Endothelial cell of umbilical vein (primary cell): ENCODE measurements around the gene KDM7A.

Experiments used
- POLR2AphosphoS5 ChIP-seq: IDR thresholded peaks from 2 replicates; pipeline ENCODE4 v1.6.1; 2012; ENCODE audit warnings: low read depth, mild to moderate bottlenecking, control low read depth, low read length, moderate library complexity; ENCODE audit not compliant: insufficient read depth
- TF ChIP-seq, protein P1 (sequence below): IDR thresholded peaks from 2 replicates; pipeline ENCODE4 v1.6.1; 2011; ENCODE audit not compliant: insufficient read depth, insufficient read length
- TF ChIP-seq, protein P2 (sequence below), 2 donors: IDR thresholded peaks; 1 replicate in 1 of 2; 2 replicates in 1 of 2; pipeline ENCODE4 v1.5.1; 2011; ENCODE audit warnings: low read length in 2 of 2, mild to moderate bottlenecking in 2 of 2, moderate library complexity in 2 of 2, control low read depth in 1 of 2, inconsistent platforms in 1 of 2, low read depth in 1 of 2; ENCODE audit not compliant: insufficient read depth in 1 of 2; ENCODE audit errors: extremely low read depth in 1 of 2

DNA sequence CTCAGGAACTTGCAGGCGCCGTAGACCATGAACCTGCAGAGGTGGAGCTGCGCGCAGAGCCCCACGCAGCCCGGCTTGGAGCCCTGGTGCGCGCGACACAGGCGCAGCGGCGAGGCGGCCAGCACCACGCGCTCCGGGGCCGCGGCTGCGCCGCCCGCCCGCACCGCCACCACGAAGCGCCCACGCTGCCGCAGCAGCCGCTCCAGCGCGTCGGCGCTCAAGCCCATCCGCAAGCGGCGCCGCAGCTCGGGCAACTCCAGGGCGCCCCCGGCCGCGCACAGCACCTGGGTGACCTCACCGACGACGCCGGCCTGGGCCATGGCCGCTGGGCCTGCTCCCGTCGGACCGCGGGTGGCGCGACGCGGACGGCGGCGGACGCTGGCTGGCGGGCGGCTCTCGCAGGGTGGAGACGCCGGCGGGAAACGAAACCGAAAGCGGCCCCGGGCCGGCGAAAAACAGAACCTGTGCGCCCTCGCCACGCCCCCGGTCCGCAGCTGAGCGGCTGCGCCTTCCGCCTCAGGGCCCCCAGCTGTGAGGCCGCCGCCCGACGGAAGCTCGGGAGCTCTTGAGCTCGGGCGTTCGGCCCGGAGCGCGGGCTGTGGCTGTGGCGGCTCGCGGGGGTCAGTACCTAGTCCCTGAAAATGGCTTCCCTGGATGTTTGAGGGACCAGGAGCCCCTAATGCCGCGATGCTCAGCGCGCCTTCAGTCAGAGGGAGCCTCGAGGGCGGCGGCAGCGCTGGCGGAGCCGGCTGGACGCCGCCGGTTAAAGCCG lies 114.1 kb downstream of the KDM7A start, which contains the start of gene PARP12:
- TF ChIP-seq, protein P1, sequence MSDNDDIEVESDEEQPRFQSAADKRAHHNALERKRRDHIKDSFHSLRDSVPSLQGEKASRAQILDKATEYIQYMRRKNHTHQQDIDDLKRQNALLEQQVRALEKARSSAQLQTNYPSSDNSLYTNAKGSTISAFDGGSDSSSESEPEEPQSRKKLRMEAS = no peak
- TF ChIP-seq, protein P2, sequence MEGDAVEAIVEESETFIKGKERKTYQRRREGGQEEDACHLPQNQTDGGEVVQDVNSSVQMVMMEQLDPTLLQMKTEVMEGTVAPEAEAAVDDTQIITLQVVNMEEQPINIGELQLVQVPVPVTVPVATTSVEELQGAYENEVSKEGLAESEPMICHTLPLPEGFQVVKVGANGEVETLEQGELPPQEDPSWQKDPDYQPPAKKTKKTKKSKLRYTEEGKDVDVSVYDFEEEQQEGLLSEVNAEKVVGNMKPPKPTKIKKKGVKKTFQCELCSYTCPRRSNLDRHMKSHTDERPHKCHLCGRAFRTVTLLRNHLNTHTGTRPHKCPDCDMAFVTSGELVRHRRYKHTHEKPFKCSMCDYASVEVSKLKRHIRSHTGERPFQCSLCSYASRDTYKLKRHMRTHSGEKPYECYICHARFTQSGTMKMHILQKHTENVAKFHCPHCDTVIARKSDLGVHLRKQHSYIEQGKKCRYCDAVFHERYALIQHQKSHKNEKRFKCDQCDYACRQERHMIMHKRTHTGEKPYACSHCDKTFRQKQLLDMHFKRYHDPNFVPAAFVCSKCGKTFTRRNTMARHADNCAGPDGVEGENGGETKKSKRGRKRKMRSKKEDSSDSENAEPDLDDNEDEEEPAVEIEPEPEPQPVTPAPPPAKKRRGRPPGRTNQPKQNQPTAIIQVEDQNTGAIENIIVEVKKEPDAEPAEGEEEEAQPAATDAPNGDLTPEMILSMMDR (IDR thresholded peaks at IDR 0.05; ENCODE audit: extremely low read depth in 1 of 2, insufficient read depth in 1 of 2, low read depth in 1 of 2, low read length in 2 of 2) = no peak
- TF ChIP-seq POLR2AphosphoS5 = no peak
